Activated CD8-positive, alpha-beta T cell treated with anti-CD3 and anti-CD28 coated beads, Interleukin-2, amount 10 ng/mL, durations not matched to agents 7 days and 5 days (primary cell): ENCODE measurements around the gene KLHL40. TPM values are rescaled to one million over a fixed set of nuclear protein-coding genes. Genes with fewer than 3 reads are reported as not detected.

Source experiments
- ATAC-seq: fragments of 150-1000 bp; cut with Tn5 transposase; one replicate; pipeline ENCODE4 v1.10.0; 2021; ENCODE audit warnings: moderate library complexity
- CTCF ChIA-PET: fragments of 350-600 bp; sonication (Branson Sonifier 250); formaldehyde crosslinking; loops from one replicate; lab custom pipeline; 2021; ENCODE audit warnings: antibody characterized with exemption; lab: Charles Lee
- POLR2A ChIA-PET: fragments of 350-600 bp; sonication (Branson Sonifier 250); formaldehyde crosslinking; loops from one replicate; lab custom pipeline; 2021; ENCODE audit warnings: antibody characterized with exemption; lab: Charles Lee
- DNase-seq: peaks from one replicate; pipeline ENCODE4 v3.0.0-alpha.2; 2020
- H3K27ac Mint-ChIP-seq: one replicate; pipeline ENCODE4 v1.8.0; 2021; ENCODE audit warnings: mild to moderate bottlenecking, mixed read lengths
- H3K27me3 Mint-ChIP-seq: one replicate; pipeline ENCODE4 v1.8.0; 2021; ENCODE audit warnings: low read depth, mixed read lengths
- H3K36me3 Mint-ChIP-seq: one replicate; pipeline ENCODE4 v1.8.0; 2021; ENCODE audit warnings: low read depth, mixed read lengths
- H3K4me1 Mint-ChIP-seq: one replicate; pipeline ENCODE4 v1.8.0; 2021; ENCODE audit warnings: low read depth, mixed read lengths
- H3K4me3 Mint-ChIP-seq: one replicate; pipeline ENCODE4 v1.8.0; 2021; ENCODE audit warnings: mild to moderate bottlenecking, mixed read lengths
- H3K9me3 Mint-ChIP-seq: one replicate; pipeline ENCODE4 v1.8.0; 2022; ENCODE audit warnings: mixed read lengths; ENCODE audit not compliant: insufficient read depth
- total RNA-seq, 2 experiments: library from RNA; stranded (reverse); gene quantifications; one replicate each; pipeline ENCODE4 v1.2.3, GENCODE V29; 2021

KLHL40 gene
- total RNA-seq, 2 experiments from 2014 or later = not detected

DNA sequence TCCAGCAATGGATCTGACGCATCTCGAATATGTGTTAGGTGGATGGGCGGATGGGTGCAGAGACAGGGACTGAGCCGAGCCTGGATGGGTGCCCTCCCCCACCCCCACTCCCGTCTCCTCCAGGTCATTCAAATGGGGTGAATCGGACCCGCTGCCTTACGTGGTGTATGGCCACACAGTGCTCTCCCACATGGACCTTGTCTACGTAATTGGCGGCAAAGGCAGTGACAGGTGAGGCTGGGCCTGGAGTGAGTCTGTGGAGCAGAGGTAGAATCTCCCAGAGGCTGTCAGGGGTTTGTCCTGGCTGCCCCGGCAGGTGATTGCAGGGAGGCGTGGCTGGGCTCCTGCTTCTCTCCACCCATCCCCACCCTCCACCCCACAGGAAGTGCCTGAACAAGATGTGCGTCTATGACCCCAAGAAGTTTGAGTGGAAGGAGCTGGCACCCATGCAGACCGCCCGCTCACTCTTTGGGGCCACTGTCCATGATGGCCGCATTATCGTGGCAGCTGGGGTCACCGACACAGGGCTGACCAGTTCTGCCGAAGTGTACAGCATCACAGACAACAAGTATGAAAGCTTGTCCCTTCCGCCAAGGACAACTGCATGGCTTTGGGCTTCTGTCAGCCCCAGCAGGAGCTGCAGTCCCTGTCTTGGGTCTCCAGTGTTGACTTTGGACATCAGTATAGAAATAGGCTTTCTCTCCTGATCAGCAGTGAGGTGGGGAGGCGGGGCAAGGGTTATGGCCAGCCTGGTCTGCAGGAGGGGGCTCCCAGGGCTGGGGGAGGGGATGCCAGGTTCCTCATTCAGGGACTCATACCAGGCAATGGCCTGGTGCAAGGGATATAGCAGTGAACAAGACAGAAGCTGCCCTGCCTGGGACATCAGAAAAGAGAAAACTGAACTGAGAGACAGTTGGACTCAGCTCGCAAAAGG lies 3.4 kb downstream of the KLHL40 start:
- no peak for DNase-seq
- POLR2A ChIA-PET = no interaction called here
- no peak for ATAC-seq
- no peak overlapping the region for H3K4me3 Mint-ChIP-seq
- CTCF ChIA-PET = no interaction called here
- H3K4me1 Mint-ChIP-seq = peaks cover 5% of the 10 kb centered on the region
- H3K27me3 Mint-ChIP-seq = peaks cover 15% of the 10 kb centered on the region
- H3K27ac Mint-ChIP-seq = no peak overlapping the region
- no peaks in the 10 kb centered on the region for H3K36me3 Mint-ChIP-seq
- H3K9me3 Mint-ChIP-seq = no peaks in the 10 kb centered on the region

DNA sequence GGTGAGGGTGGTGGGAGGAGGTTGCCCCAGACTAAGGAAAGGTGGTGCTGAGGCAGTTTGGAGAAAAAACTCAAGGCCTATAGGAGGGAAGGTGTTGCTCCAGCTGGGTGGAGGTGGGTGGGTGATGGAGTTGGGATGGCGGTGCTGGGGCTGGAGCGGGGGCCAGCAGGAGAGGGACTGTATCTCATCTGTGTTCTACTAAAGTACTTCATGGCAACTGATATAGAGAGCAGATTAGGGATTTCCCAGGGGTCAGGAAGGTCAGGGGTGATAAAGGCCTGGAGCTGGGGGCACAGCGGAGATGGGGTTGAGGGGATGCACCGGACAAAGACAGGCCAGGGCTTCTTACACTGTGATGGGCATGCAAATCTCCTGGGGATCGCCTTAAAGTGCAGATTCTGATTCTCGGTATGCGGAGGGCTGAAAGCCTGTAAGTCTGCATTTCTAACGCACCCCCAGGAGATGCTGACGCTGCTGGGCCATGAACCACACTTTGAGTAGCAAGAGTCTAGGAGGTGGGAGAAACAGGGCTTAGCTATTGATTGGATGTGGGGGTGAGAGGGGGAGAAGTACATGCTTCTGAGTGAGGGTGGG lies 4.2 kb downstream of the KLHL40 start:
- no peak for ATAC-seq
- CTCF ChIA-PET = no interaction called here
- peaks cover 5% of the 10 kb centered on the region for H3K4me1 Mint-ChIP-seq
- peaks cover 15% of the 10 kb centered on the region for H3K27me3 Mint-ChIP-seq
- no peaks in the 10 kb centered on the region for H3K9me3 Mint-ChIP-seq
- no peak overlapping the region for H3K27ac Mint-ChIP-seq
- no peak for DNase-seq
- H3K36me3 Mint-ChIP-seq = no peaks in the 10 kb centered on the region
- no peak overlapping the region for H3K4me3 Mint-ChIP-seq
- POLR2A ChIA-PET = no interaction called here

DNA sequence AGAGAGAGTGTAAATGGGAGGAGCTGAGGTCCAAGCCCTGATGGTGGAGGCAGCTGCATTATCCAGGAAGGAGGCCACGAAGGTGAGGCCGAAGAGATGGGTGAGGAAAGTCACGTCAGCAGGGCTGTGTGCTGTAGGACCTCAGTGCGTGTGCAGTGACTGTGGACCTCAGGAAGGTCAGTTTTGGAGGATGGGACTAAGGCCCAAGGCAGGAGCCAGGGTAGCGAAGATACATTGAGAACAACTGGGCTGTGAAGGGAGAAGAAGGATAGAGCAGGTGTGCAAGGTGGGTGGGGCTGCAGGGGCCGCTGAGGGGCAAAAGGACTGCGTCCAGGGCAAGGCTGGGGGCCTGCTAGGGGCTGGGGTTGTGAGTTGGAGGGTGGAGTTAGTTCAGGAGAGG lies 4.9 kb downstream of the KLHL40 start:
- POLR2A ChIA-PET = no interaction called here
- CTCF ChIA-PET = no interaction called here
- no peak for DNase-seq
- H3K4me3 Mint-ChIP-seq = no peak overlapping the region
- no peak for ATAC-seq
- no peak overlapping the region for H3K27ac Mint-ChIP-seq
- H3K36me3 Mint-ChIP-seq = no peaks in the 10 kb centered on the region
- peaks cover 12% of the 10 kb centered on the region for H3K27me3 Mint-ChIP-seq
- H3K4me1 Mint-ChIP-seq = peaks cover 5% of the 10 kb centered on the region
- H3K9me3 Mint-ChIP-seq = no peaks in the 10 kb centered on the region

DNA sequence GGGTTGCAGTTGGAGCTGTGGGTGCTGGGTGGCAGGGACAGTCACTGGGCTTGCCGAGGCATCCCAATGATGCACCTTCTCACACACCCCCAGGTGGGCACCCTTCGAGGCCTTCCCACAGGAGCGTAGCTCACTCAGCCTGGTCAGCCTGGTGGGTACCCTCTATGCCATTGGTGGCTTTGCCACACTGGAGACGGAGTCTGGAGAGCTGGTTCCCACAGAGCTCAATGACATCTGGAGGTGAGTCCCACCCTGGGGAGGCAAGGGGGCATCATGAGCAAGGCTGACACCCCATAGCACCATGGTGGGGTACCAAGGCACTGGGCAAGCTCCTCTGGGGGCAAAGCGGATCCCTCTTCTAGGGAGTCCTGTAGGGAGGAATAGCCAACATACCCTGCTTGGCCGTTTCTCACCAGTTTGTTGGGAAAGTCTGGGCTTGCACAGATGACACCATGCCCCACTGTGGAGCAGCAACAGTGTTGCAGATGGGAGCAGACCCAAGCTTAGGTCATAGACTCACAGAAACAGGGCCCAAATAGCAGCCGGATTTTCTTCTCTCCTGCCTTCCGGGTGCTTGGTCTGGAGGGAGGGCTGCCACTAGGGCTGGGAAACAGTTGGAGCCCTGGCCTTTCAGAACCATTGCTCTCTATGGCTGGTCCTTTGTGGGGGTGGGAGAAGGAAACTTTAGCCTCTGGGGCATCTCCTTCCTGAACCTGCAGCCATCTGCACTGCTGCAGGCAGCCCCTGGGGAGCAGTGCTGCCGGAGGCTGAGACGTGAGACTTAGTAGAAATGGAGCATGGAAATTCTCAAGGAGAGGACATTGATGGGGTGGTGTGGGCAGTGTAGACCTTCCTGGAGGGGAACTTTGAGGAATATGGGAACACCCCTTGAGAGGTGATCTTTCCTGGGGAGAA lies 5.7 kb downstream of the KLHL40 start:
- Mint-ChIP-seq H3K27ac (no peak overlapping the region), H3K9me3 (no peaks in the 10 kb centered on the region), H3K4me1 (peaks cover 3% of the 10 kb centered on the region), H3K36me3 (no peaks in the 10 kb centered on the region), H3K27me3 (peaks cover 6% of the 10 kb centered on the region), H3K4me3 (no peak overlapping the region)
- ChIA-PET CTCF (no interaction called here), POLR2A (no interaction called here)
- ATAC-seq = no peak
- DNase-seq = no peak

DNA sequence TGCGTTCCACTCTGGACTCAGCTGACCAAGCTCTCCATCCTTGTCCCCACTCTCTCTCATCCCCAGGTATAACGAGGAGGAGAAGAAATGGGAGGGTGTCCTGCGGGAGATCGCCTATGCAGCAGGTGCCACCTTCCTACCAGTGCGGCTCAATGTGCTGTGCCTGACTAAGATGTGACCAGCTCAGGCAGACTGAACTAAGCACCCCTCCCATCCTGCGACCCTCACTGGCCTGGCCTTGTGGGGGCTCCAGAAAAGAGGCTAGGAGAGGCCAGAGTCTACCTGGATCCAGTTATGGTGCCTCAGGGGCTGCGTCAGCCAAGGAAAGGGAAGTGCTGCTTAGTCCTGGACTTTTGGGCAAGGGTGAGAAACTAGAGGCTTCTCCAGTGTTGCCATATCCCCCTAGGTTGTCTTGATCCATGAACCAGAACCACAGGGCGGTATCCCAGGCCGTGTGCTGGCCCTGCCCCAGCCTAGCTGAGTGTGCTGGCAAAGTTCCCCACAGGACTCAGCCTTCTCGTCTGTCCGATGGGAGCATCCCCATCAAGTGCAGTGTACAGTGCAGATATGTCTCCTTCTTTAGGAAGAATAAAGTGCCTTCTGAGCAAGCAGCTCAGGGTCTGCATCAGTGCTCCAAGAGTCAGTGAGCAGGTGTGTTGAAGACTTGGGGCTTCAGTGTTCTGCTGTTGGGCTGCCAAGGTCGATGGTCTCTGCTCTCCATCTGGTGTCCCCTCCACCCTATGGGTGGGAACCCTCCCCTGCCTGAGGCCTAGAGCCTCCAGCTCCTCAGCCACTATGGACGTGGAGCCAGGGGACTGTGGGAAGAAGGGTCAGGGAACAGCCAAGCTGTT lies 6.7 kb downstream of the KLHL40 start:
- POLR2A ChIA-PET = no interaction called here
- Mint-ChIP-seq H3K27ac (no peak overlapping the region), H3K9me3 (no peaks in the 10 kb centered on the region), H3K4me1 (no peaks in the 10 kb centered on the region), H3K36me3 (no peaks in the 10 kb centered on the region), H3K27me3 (no peaks in the 10 kb centered on the region), H3K4me3 (no peak overlapping the region)
- CTCF ChIA-PET = no interaction called here
- ATAC-seq (no peak), DNase-seq (no peak)

DNA sequence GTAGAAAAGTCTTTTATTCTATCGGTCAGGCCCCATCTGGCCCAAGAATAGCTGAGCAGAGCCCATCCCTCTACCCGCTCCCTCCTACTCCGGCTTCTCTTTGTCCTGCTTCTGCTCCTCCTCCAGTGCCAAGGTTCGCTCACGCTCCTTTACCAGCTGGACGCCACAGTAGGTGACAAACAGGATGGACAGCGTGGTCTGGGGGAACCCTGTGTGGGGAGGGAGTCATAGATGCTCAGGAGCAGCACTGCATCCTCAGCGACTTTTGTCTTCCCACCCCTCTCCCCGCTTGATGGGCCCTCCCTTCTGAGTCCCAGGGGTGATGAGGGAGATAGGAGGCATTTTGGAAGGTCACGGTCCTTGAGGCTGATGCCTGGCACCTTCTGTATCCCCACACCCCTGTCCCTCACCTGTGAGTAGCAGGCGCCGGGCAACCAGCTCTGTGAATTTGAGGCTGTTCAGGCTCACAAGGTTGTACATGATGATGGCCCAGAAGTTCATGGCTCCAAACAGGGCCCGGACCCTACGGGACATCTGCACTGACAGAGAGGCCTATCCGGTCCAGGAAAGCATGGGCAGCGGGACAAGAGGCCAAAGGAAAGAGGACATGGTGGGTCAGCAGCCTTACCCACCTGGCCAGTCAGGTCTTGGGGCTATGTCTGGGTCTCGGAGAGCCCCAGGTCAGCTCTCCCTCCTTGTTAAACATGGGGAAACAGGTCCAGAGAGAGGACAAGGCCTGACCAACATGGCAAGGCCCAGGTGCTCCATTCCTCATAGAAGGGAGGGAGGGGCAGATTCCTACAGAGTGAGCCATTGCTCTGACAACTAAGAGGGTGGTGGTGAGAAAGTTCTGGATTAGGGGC lies 7.6 kb downstream of the KLHL40 start:
- DNase-seq = no peak

DNA sequence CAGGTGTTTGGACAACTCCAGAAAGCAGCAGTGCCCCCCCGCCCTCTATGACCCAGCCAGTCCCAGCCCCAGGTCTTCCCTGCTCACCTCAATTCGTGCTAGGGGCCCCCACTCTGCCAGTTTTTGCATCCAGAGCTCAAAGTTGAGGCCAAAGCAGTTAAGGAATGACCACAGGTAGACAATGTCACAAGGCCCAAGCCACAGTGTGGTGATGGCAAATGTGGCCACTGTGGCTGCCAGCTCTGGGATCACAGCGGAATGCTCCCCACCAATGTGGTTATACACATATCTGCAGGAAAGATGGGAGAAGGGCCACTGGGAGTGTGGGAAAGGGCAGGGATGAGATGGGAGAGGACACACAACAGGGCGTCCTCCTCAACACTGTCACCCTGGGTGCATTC lies 8.2 kb downstream of the KLHL40 start:
- no peaks in the 10 kb centered on the region for H3K9me3 Mint-ChIP-seq
- ATAC-seq = no peak
- no peaks in the 10 kb centered on the region for H3K36me3 Mint-ChIP-seq
- no peak overlapping the region for H3K27ac Mint-ChIP-seq
- H3K4me1 Mint-ChIP-seq = peaks cover 3% of the 10 kb centered on the region
- H3K27me3 Mint-ChIP-seq = no peaks in the 10 kb centered on the region
- DNase-seq = no peak
- CTCF ChIA-PET = no interaction called here
- no peak overlapping the region for H3K4me3 Mint-ChIP-seq
- POLR2A ChIA-PET = no interaction called here

More for the DNA sequence above, 7.6 kb downstream of the KLHL40 start:
- Mint-ChIP-seq H3K4me1 (no peaks in the 10 kb centered on the region), H3K27ac (no peak overlapping the region), H3K36me3 (no peaks in the 10 kb centered on the region), H3K9me3 (no peaks in the 10 kb centered on the region), H3K4me3 (no peak overlapping the region), H3K27me3 (no peaks in the 10 kb centered on the region)
- CTCF ChIA-PET = no interaction called here
- no peak for ATAC-seq
- POLR2A ChIA-PET = no interaction called here

DNA sequence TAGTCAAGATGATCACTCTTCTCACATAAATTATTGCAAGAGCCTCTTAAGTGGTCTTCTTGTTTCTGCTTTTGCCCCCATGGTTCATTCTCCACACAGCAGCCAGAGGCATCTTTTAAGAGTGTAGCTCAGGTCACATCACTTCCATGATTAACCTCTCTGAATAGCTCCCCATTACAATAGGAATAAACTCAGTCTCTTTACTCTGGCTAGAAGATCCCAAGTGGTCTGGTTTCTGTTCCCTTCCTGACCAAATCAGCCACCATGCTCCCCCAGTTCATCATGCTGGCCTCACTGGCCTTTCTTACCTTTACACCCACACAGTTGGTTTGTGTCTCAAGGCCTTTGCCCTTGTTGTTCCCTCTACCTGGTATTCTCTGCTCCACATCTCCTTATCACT lies 9.0 kb downstream of the KLHL40 start:
- no peaks in the 10 kb centered on the region for H3K9me3 Mint-ChIP-seq
- no peak overlapping the region for H3K4me3 Mint-ChIP-seq
- no peaks in the 10 kb centered on the region for H3K36me3 Mint-ChIP-seq
- POLR2A ChIA-PET = no interaction called here
- no peaks in the 10 kb centered on the region for H3K27me3 Mint-ChIP-seq
- H3K4me1 Mint-ChIP-seq = peaks cover 7% of the 10 kb centered on the region
- CTCF ChIA-PET = no interaction called here
- no peak for ATAC-seq
- no peak overlapping the region for H3K27ac Mint-ChIP-seq
- no peak for DNase-seq

DNA sequence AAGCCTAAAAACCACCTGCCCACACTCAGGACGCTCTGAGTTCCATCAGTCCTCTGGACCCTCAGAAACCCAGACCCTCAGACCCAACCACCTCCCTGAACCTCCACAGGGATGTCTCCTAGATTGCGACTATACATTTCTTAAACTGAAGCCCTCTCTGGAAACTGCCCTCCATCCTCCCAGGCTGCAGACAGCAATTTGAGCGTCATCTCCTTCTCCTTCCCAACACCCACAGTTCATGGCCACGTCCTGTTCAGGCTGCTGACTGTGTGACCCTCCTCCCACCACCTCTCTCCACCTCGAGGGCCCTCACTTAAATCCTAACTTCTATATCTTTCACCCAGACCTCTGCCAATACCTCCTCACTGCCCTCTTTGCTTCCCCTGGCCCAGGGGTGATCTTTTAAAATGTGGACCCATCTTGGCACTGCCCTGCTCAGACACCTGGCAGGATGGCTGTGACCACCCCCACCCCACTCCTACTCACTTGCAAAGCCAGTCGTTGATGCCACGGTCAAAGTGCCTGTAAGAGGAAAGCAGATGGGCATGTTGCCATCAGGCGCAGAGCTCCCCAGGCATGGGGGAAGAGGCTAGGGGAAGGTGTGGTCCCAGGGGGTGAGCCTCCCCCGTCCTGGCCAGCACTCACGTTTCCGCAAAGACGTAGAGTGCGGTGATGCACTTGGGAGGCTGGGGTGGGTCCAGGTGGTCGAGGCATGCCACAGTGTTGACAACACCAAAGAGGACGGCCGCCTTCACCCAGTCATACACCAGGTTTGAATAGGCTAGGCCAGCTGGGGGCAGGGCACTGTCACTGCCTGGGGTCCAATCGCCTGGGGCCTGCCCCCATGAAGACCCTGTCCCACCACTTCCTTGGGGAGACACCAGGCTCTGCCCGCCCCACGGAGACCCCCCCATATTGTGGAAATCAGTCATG lies 11.3 kb downstream of the KLHL40 start:
- Mint-ChIP-seq H3K36me3 (no peaks in the 10 kb centered on the region), H3K9me3 (no peaks in the 10 kb centered on the region), H3K27ac (no peak overlapping the region), H3K4me3 (no peak overlapping the region), H3K27me3 (no peaks in the 10 kb centered on the region), H3K4me1 (peaks cover 13% of the 10 kb centered on the region)
- POLR2A ChIA-PET = no interaction called here
- CTCF ChIA-PET = no interaction called here
- DNase-seq (no peak), ATAC-seq (no peak)
